HAP-1 (cell line): ENCODE data around the gene PLCL1.
"Not testable (repeated sequence)": the region's sequence is repeated elsewhere in the genome, so short reads cannot be mapped to it uniquely, and the experiment has no call there.

Experiments used
- DNase-seq, 2 experiments: peaks; one replicate each; pipeline ENCODE4 v3.0.0-alpha.2; 2016 to 2020; ENCODE audit warnings: low spot score in 2 of 2
- H3K27me3 ChIP-seq: fragments of 250-450 bp; sonication (Bioruptor Pico); 2 replicates; pipeline ENCODE4 v1.5.1; 2020; ENCODE audit warnings: low read depth, mild to moderate bottlenecking, moderate library complexity
- H3K36me3 ChIP-seq: fragments of 250-450 bp; sonication (Bioruptor Pico); replicated peaks from 2 replicates; pipeline ENCODE4 v1.5.1; 2020; ENCODE audit warnings: mild to moderate bottlenecking
- H3K4me1 ChIP-seq: fragments of 250-450 bp; sonication (Bioruptor Pico); 2 replicates; pipeline ENCODE4 v1.5.1; 2020; ENCODE audit warnings: mild to moderate bottlenecking
- H3K4me3 ChIP-seq: fragments of 250-450 bp; sonication (Bioruptor Pico); 2 replicates; pipeline ENCODE4 v1.5.1; 2020; ENCODE audit warnings: mild to moderate bottlenecking, moderate library complexity
- H3K9me3 ChIP-seq: fragments of 250-450 bp; sonication (Bioruptor Pico); 2 replicates; pipeline ENCODE4 v1.5.1; 2020; ENCODE audit warnings: mild to moderate bottlenecking, moderate library complexity
- in situ Hi-C: fragments of 300-500 bp; cut with MboI; formaldehyde crosslinking; loops from 3 replicates; pipeline ENCODE4 v1.14.3; 2020; ENCODE audit warnings: low sequenced_read_pairs, inconsistent platforms, mixed read lengths

PLCL1 gene

GRCh38 chr2:198164843-198165242 lies 360.4 kb downstream of the PLCL1 start:
- no peak overlapping the region for H3K4me3 ChIP-seq
- no peaks in the 10 kb centered on the region for H3K36me3 ChIP-seq
- in situ Hi-C loops, result no loop called here
- H3K27me3 ChIP-seq, result no peaks in the 10 kb centered on the region
- no peaks in the 10 kb centered on the region for H3K9me3 ChIP-seq
- H3K4me1 ChIP-seq, result no peaks in the 10 kb centered on the region
- no peak for DNase-seq

GRCh38 chr2:198165289-198165688 lies 360.9 kb downstream of the PLCL1 start:
- Histone ChIP-seq H3K4me3 (no peak overlapping the region), H3K27me3 (no peaks in the 10 kb centered on the region), H3K36me3 (no peaks in the 10 kb centered on the region), H3K9me3 (no peaks in the 10 kb centered on the region), H3K4me1 (no peaks in the 10 kb centered on the region)
- in situ Hi-C loops, result no loop called here
- no peak for DNase-seq

GRCh38 chr2:198167346-198167745 lies 363.0 kb downstream of the PLCL1 start:
- no peak for DNase-seq
- in situ Hi-C loops, result no loop called here
- Histone ChIP-seq H3K4me1 (no peaks in the 10 kb centered on the region), H3K9me3 (no peaks in the 10 kb centered on the region), H3K36me3 (no peaks in the 10 kb centered on the region), H3K27me3 (no peaks in the 10 kb centered on the region), H3K4me3 (no peak overlapping the region)

DNA sequence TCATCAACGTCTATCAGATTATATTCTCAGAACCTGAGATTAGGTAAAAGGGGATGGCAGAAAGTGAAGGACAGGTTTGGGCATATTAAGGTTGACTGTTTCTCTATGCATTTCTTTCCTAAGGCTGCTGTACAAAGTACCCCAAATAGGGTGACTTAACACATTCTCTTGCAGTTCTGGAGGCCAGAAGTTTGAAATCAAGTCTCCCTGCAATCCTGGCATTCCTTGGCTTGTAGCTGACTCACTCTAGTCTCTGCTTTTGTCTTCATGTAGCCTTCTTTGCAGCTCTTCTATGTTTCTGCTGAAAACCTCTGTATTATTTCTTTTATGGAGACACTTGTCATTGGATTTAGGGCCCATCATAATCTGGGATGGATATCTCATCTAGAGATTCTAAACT lies 364.3 kb downstream of the PLCL1 start:
- in situ Hi-C loops, result no loop called here
- Histone ChIP-seq H3K36me3 (no peaks in the 10 kb centered on the region), H3K27me3 (no peaks in the 10 kb centered on the region), H3K4me1 (no peaks in the 10 kb centered on the region), H3K4me3 (no peak overlapping the region), H3K9me3 (no peaks in the 10 kb centered on the region)
- no peak for DNase-seq

DNA sequence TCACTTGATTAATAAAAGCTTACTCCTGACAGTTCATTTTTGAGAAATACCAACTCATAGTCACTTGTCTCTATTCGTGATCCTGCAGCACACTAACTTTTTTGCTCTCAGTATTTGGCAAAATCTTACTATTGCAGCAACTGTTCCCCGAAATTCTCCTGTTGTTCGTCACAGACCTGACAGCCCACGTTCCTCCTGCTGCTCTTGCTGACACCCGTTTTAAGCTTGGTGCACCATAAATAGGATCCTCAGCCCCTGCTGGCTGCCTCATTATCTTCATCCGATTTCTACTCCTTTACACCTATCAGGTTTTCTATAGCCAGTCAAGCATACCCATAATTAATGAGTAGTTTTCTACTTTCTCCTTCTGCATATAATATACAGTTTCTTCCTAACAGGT lies 368.8 kb downstream of the PLCL1 start:
- Histone ChIP-seq H3K27me3 (no peaks in the 10 kb centered on the region), H3K4me3 (no peak overlapping the region), H3K36me3 (no peaks in the 10 kb centered on the region), H3K4me1 (no peaks in the 10 kb centered on the region), H3K9me3 (no peaks in the 10 kb centered on the region)
- no peak for DNase-seq
- in situ Hi-C loops, result no loop called here

- H3K4me3 ChIP-seq, result no peak overlapping the region
- H3K27me3 ChIP-seq, result no peaks in the 10 kb centered on the region
- no peaks in the 10 kb centered on the region for H3K36me3 ChIP-seq
- DNase-seq, result no peak
- H3K4me1 ChIP-seq, result no peaks in the 10 kb centered on the region
- in situ Hi-C loops, result no loop called here
- no peaks in the 10 kb centered on the region for H3K9me3 ChIP-seq
Observed at GRCh38 chr2:198173864-198174263, 369.5 kb downstream of the PLCL1 start.

- no peaks in the 10 kb centered on the region for H3K27me3 ChIP-seq
- in situ Hi-C loops, result no loop called here
- no peak overlapping the region for H3K4me3 ChIP-seq
- no peaks in the 10 kb centered on the region for H3K9me3 ChIP-seq
- H3K36me3 ChIP-seq, result no peaks in the 10 kb centered on the region
- DNase-seq, result no peak
- no peaks in the 10 kb centered on the region for H3K4me1 ChIP-seq
Observed at GRCh38 chr2:198175271-198175670, 370.9 kb downstream of the PLCL1 start.

DNA sequence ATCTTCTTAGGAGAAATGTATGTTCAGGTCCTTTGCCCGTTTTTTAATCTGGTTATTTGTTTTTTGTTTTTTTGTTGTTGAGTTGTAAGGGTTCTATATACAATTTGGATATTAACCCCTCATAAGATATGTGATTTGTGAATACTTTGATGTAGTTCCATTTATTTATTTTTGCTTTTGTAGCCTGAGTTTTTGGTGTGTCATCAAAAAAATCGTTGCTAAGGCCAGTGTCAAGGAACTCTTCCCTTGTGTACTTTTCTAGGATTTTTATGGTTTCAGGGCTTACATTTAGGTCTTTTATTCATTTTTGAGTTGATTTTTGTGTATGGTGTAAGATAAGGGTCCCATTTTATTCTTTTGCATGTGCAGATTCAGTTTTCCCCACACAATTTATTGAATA lies 372.6 kb downstream of the PLCL1 start:
- Histone ChIP-seq H3K36me3 (no peaks in the 10 kb centered on the region), H3K4me1 (no peaks in the 10 kb centered on the region), H3K9me3 (no peaks in the 10 kb centered on the region), H3K4me3 (no peak overlapping the region), H3K27me3 (no peaks in the 10 kb centered on the region)
- in situ Hi-C loops, result no loop called here
- no peak for DNase-seq

GRCh38 chr2:198178766-198179165 lies 374.4 kb downstream of the PLCL1 start:
- no peak overlapping the region for H3K4me3 ChIP-seq
- in situ Hi-C loops, result no loop called here
- no peaks in the 10 kb centered on the region for H3K9me3 ChIP-seq
- H3K36me3 ChIP-seq, result no peaks in the 10 kb centered on the region
- no peaks in the 10 kb centered on the region for H3K27me3 ChIP-seq
- H3K4me1 ChIP-seq, result no peaks in the 10 kb centered on the region
- DNase-seq, result no peak

DNA sequence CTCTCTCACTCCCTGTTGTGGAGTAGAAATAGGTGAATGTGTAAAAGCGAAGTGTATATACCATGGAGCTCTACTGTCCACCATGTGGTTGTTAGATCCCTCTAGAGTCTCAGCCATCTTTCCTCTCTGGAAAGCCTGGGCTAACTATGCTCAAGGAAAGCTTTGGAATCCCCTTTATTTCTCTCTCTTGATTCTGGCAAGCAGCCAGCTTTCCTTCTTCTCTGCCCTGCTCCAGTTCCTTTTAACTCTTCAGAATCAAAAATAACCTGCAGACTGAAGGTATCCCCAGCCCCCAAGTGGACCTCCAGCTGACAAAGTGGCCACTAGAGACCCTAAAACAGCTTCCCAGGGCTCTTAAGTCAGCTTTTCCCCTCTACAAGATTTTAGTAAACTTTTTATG lies 381.9 kb downstream of the PLCL1 start:
- no peak for DNase-seq
- Histone ChIP-seq H3K4me3 (no peak overlapping the region), H3K36me3 (no peaks in the 10 kb centered on the region), H3K4me1 (no peaks in the 10 kb centered on the region), H3K9me3 (no peaks in the 10 kb centered on the region), H3K27me3 (no peaks in the 10 kb centered on the region)
- in situ Hi-C loops, result no loop called here

DNA sequence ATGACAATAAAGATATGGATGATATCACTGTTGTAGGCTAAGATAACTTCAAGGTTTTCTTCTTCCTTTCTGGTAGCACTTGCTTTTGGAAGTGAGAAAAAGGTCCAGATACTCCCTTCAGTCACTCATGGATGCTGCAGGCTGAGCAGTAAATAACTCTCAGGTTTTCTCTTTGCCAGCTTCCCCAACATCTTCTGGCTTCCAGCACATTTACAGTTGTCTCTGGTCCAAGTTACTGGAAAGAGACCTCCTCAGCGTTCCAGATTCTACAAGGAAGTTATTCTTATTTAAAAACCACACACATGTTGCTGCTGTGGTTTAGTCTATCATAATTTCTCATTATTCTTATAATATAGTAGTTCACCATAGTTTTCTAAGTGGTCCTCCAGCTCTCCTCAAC lies 383.4 kb downstream of the PLCL1 start:
- in situ Hi-C loops, result no loop called here
- H3K4me3 ChIP-seq, result no peak overlapping the region
- H3K36me3 ChIP-seq, result no peaks in the 10 kb centered on the region
- no peaks in the 10 kb centered on the region for H3K27me3 ChIP-seq
- DNase-seq, result no peak
- H3K9me3 ChIP-seq, result no peaks in the 10 kb centered on the region
- H3K4me1 ChIP-seq, result no peaks in the 10 kb centered on the region

DNA sequence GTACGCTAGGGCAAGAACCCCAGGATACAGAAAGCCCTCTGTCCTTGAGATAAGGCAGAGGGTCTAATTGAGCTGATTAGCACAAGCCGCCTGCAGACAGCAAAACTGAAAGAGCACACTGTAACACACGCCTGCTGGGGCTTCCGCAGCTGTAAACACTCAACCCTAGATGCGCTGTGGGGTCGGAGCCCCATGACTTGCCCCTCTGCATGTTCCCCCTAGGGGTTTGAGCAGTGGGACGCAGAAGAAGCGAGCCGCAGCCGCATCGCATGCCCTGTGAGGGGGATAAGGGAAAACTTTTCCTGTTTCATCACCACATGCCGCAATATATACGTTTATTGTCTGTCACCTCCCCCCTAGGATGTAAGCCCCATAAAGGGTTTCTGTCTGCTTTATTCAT lies 384.6 kb downstream of the PLCL1 start:
- Histone ChIP-seq H3K4me1 (no peaks in the 10 kb centered on the region), H3K9me3 (no peaks in the 10 kb centered on the region), H3K27me3 (no peaks in the 10 kb centered on the region), H3K36me3 (no peaks in the 10 kb centered on the region), H3K4me3 (no peak overlapping the region)
- DNase-seq, result no peak
- in situ Hi-C loops, result no loop called here

DNA sequence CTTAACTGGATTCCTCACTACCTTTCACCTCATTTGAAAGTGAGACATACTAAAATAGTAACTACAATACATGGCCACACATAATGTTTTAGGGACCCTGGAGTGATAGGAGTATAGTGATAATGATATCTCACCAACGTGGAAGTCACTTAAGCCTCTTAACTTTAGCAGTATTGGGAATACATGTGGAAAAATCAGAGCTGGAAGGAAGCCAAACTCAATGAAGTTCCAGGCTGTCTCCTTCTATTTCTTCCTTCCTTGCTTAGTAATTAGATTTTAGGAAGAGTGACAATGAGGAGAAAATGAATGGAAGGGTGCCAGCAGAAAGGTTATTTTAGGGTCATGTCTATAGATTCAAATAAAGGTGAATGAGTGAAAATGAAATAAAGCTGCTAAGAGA lies 387.3 kb downstream of the PLCL1 start:
- Histone ChIP-seq H3K36me3 (no peaks in the 10 kb centered on the region), H3K4me3 (no peak overlapping the region), H3K27me3 (no peaks in the 10 kb centered on the region), H3K9me3 (no peaks in the 10 kb centered on the region), H3K4me1 (no peaks in the 10 kb centered on the region)
- DNase-seq, result no peak
- in situ Hi-C loops, result no loop called here

DNA sequence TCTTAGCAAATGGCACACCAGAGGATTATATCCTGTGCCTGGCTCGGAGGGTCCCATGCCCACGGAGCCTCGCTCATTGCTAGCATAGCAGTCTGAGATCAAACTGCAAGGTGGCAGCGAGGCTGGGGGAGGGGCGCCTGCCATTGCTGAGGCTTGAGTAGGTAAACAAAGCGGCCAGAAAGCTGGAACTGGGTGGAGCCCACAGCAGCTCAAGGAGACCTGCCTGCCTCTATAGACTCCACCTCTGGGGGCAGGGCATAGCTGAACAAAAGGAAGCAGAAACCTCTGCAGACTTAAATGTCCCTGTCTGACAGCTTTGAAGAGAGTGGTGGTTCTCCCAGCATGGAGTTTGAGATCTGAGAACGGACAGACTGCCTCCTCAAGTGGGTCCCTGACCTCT lies 392.2 kb downstream of the PLCL1 start:
- H3K4me3 ChIP-seq, H3K27me3 ChIP-seq, in situ Hi-C loops, H3K9me3 ChIP-seq, H3K4me1 ChIP-seq, DNase-seq, H3K36me3 ChIP-seq: not testable (repeated sequence)
